GM23338 (cell line): ENCODE data around the gene GDF10. TPM values are rescaled to one million over a fixed set of nuclear protein-coding genes. Genes with fewer than 3 reads are reported as not detected.

Experiments
- ATAC-seq: fragments of 200-7000 bp; cut with Tn5 transposase; 3 replicates; pipeline ENCODE4 v1.9.1; 2020
- DNase-seq: peaks from one replicate; pipeline ENCODE4 v3.0.0-alpha.2; 2015; ENCODE audit warnings: low spot score
- H2AFZ ChIP-seq: fragments of 200-600 bp; sonication (generic); 2 replicates; pipeline ENCODE4 v1.8.0; 2016; ENCODE audit warnings: antibody characterized with exemption, mild to moderate bottlenecking, moderate library complexity
- H3F3A ChIP-seq: fragments of 200-600 bp; sonication (generic); replicated peaks from 2 replicates; pipeline ENCODE4 v1.8.0; 2017; ENCODE audit warnings: antibody characterized with exemption, mixed run types, low read depth
- H3K27ac ChIP-seq: fragments of 200-600 bp; sonication (generic); 2 replicates; pipeline ENCODE4 v1.6.1; 2016; ENCODE audit warnings: low read depth
- H3K27me3 ChIP-seq: fragments of 200-600 bp; sonication (generic); 2 replicates; pipeline ENCODE4 v1.8.0; 2016; ENCODE audit warnings: mild to moderate bottlenecking, mixed run types, moderate library complexity; ENCODE audit not compliant: insufficient read depth
- H3K36me3 ChIP-seq: fragments of 200-600 bp; sonication (generic); 2 replicates; pipeline ENCODE4 v1.8.0; 2016; ENCODE audit warnings: mild to moderate bottlenecking; ENCODE audit not compliant: insufficient read depth
- H3K4me1 ChIP-seq: fragments of 200-600 bp; sonication (generic); 2 replicates; pipeline ENCODE4 v1.8.0; 2016; ENCODE audit warnings: mild to moderate bottlenecking, moderate library complexity; ENCODE audit not compliant: insufficient read depth
- H3K4me2 ChIP-seq: fragments of 200-600 bp; sonication (generic); 2 replicates; pipeline ENCODE4 v1.7.1; 2017; ENCODE audit warnings: mixed run types
- H3K4me3 ChIP-seq: fragments of 200-600 bp; sonication (generic); 2 replicates; pipeline ENCODE4 v1.6.1; 2016; ENCODE audit warnings: mixed run types
- H3K79me2 ChIP-seq: fragments of 200-600 bp; sonication (generic); replicated peaks from 2 replicates; pipeline ENCODE4 v1.8.0; 2017; ENCODE audit warnings: mild to moderate bottlenecking; ENCODE audit not compliant: insufficient read depth
- H3K9me2 ChIP-seq: fragments of 200-600 bp; sonication (generic); 2 replicates; pipeline ENCODE4 v1.8.0; 2017; ENCODE audit not compliant: insufficient read depth
- H4K20me1 ChIP-seq: fragments of 200-600 bp; sonication (generic); replicated peaks from 2 replicates; pipeline ENCODE4 v1.8.0; 2017; ENCODE audit warnings: mild to moderate bottlenecking; ENCODE audit not compliant: insufficient read depth
- H3K27ac Mint-ChIP-seq: 2 replicates; pipeline ENCODE4 v1.8.0; 2020; ENCODE audit warnings: inconsistent platforms, mild to moderate bottlenecking, moderate library complexity, mixed read lengths
- H3K27me3 Mint-ChIP-seq: 3 replicates; pipeline ENCODE4 v1.8.0; 2022; ENCODE audit warnings: low read depth, mild to moderate bottlenecking, moderate library complexity, mixed read lengths, inconsistent platforms; ENCODE audit not compliant: insufficient read depth, poor library complexity
- H3K36me3 Mint-ChIP-seq: 3 replicates; pipeline ENCODE4 v1.8.0; 2021; ENCODE audit warnings: low read depth, mild to moderate bottlenecking, inconsistent platforms, moderate library complexity, mixed read lengths
- H3K4me1 Mint-ChIP-seq: 3 replicates; pipeline ENCODE4 v1.8.0; 2020; ENCODE audit warnings: mild to moderate bottlenecking, inconsistent platforms, mixed read lengths
- H3K4me3 Mint-ChIP-seq: 3 replicates; pipeline ENCODE4 v1.8.0; 2021; ENCODE audit warnings: moderate library complexity, mild to moderate bottlenecking, inconsistent platforms, mixed read lengths
- H3K9me3 Mint-ChIP-seq: 3 replicates; pipeline ENCODE4 v1.8.0; 2020; ENCODE audit warnings: moderate library complexity, mild to moderate bottlenecking, inconsistent platforms, mixed read lengths
- CREB1 ChIP-seq: fragments of 250-450 bp; sonication (Bioruptor Pico); IDR thresholded peaks from 2 replicates; pipeline ENCODE4 v1.5.0; 2020; ENCODE audit warnings: low read depth, mild to moderate bottlenecking, moderate library complexity
- EZH2 ChIP-seq: fragments of 200-600 bp; sonication (generic); IDR thresholded peaks from one replicate; pipeline ENCODE4 v1.8.0; 2017; ENCODE audit warnings: antibody characterized with exemption, mild to moderate bottlenecking, low read depth; ENCODE audit not compliant: unreplicated experiment
- EZH2phosphoT487 ChIP-seq: fragments of 200-600 bp; sonication (generic); IDR thresholded peaks from one replicate; pipeline ENCODE4 v1.8.1; 2018; ENCODE audit warnings: antibody characterized with exemption; ENCODE audit not compliant: unreplicated experiment
- JUNB ChIP-seq: IDR thresholded peaks from one replicate; pipeline ENCODE4 v1.6.1; 2016; ENCODE audit warnings: antibody characterized with exemption; ENCODE audit not compliant: unreplicated experiment
- NANOG ChIP-seq: IDR thresholded peaks from 2 replicates; pipeline ENCODE4 v1.6.1; 2016; ENCODE audit warnings: antibody characterized with exemption, borderline replicate concordance
- POLR2AphosphoS5 ChIP-seq: IDR thresholded peaks from 2 replicates; pipeline ENCODE4 v1.6.1; 2016; ENCODE audit warnings: antibody characterized with exemption, low read depth
- REST ChIP-seq: IDR thresholded peaks from one replicate; pipeline ENCODE4 v1.6.1; 2018; ENCODE audit warnings: antibody characterized with exemption; ENCODE audit not compliant: unreplicated experiment
- STAT1 ChIP-seq: IDR thresholded peaks from one replicate; pipeline ENCODE4 v1.6.1; 2016; ENCODE audit warnings: antibody characterized with exemption; ENCODE audit not compliant: unreplicated experiment
- ZNF114 ChIP-seq: fragments of 250-450 bp; sonication (Bioruptor Pico); IDR thresholded peaks from 2 replicates; pipeline ENCODE4 v1.5.0; 2020; ENCODE audit warnings: mild to moderate bottlenecking, moderate library complexity
- ZNF331 ChIP-seq: fragments of 250-450 bp; sonication (Bioruptor Pico); IDR thresholded peaks from 2 replicates; pipeline ENCODE4 v1.5.0; 2020; ENCODE audit warnings: low read depth, mild to moderate bottlenecking, moderate library complexity
- ZNF462 ChIP-seq: fragments of 250-450 bp; sonication (Bioruptor Pico); IDR thresholded peaks from 2 replicates; pipeline ENCODE4 v1.5.0; 2020; ENCODE audit warnings: mild to moderate bottlenecking, moderate library complexity
- polyA plus RNA-seq: library from polyadenylated mRNA; unstranded; fragments of >200 nt; fragmentation: Nextera tagmentation; extraction: Ambion mirVana; gene quantifications from 2 replicates; pipeline ENCODE4 v1.2.1, GENCODE V29; 2016
- total RNA-seq: library from RNA; depleted of rRNA; stranded (reverse); fragments of >200 nt; shearing (Covaris generic); gene quantifications from 2 replicates; pipeline ENCODE4 v1.2.3, GENCODE V29; 2014
- TF ChIP-seq, protein P1 (sequence below), 2 experiments: fragments of 200-600 bp in 1 of 2; sonication (generic) in 1 of 2; conservative IDR thresholded peaks; 2 replicates each; pipeline versions ENCODE4 v1.5.1 to v1.6.1; 2016 to 2017; ENCODE audit warnings: antibody characterized with exemption in 2 of 2, low read depth in 2 of 2, mild to moderate bottlenecking in 2 of 2, moderate library complexity in 1 of 2

Gene GDF10
- total and polyA plus RNA-seq, 2 experiments from 2014 or later = 0.21 TPM; not detected in 1

DNA sequence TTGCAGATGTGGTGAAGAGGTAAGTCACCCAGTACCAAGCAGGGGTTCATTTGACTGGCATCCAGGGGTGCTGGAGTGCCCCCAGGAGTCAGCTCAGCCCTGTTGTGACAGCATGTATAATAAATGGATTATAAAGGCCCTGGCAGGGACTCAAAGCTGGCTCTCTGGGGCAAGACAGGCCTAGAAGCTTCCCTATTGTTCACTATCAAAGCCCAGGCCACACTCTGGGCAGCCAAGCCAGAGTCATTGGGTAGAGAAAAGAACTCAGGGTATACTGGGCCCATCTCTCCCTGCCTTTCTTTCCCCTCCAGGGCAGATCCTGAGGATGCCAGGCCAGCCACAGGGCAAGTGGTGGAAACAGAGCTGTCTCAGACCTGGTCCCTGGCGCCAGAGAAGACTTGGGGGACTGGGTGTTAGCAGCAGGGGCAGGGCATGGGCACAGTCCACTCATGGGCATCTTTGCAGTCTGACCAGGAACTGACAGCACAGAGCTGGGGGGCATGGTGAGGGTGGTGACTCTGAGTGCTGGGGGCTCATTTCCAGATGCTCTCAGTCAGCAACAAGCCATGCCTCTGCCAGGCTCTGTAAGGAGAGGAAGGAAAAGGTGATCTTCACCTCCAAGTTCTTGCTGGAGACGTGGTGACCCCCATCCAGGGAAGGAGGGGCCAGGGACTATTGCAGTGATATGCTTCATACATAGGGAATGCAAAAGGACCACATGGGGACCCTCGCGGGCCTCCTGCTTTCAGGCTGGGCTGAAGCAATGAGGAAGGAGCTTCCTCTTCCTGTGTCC, 59.8 kb downstream of the GDF10 start (continued):
- TF ChIP-seq EZH2 = no peak
- no peak for TF ChIP-seq ZNF462 (CRISPR knock-in tag)

GRCh38 chr10:47360419-47361040, 60.5 kb downstream of the GDF10 start:
- Mint-ChIP-seq H3K36me3 (no peaks in the 10 kb centered on the region), H3K4me3 (no peak overlapping the region), H3K27me3 (peaks cover 5% of the 10 kb centered on the region), H3K4me1 (peaks cover 15% of the 10 kb centered on the region), H3K9me3 (no peaks in the 10 kb centered on the region), H3K27ac (no peak overlapping the region)
- H4K20me1 ChIP-seq = no peaks in the 10 kb centered on the region
- no peak overlapping the region for H3K27ac ChIP-seq
- ATAC-seq (no peak), DNase-seq (no peak)
- H3K4me2 ChIP-seq = no peak overlapping the region
- H3K9me2 ChIP-seq = no peaks in the 10 kb centered on the region
- H3K27me3 ChIP-seq = no peaks in the 10 kb centered on the region
- H3K4me3 ChIP-seq = no peak overlapping the region
- H3K36me3 ChIP-seq = no peaks in the 10 kb centered on the region
- H2AFZ ChIP-seq = no peak overlapping the region
- no peaks in the 10 kb centered on the region for H3K4me1 ChIP-seq
- no peaks in the 10 kb centered on the region for H3F3A ChIP-seq
- H3K79me2 ChIP-seq = no peaks in the 10 kb centered on the region
- TF ChIP-seq CREB1 (no peak), ZNF331 (no peak), EZH2phosphoT487 (no peak), ZNF114 (CRISPR knock-in tag) (no peak), POLR2AphosphoS5 (no peak), STAT1 (no peak), JUNB (no peak), NANOG (no peak), REST (no peak)
- TF ChIP-seq, protein P1, sequence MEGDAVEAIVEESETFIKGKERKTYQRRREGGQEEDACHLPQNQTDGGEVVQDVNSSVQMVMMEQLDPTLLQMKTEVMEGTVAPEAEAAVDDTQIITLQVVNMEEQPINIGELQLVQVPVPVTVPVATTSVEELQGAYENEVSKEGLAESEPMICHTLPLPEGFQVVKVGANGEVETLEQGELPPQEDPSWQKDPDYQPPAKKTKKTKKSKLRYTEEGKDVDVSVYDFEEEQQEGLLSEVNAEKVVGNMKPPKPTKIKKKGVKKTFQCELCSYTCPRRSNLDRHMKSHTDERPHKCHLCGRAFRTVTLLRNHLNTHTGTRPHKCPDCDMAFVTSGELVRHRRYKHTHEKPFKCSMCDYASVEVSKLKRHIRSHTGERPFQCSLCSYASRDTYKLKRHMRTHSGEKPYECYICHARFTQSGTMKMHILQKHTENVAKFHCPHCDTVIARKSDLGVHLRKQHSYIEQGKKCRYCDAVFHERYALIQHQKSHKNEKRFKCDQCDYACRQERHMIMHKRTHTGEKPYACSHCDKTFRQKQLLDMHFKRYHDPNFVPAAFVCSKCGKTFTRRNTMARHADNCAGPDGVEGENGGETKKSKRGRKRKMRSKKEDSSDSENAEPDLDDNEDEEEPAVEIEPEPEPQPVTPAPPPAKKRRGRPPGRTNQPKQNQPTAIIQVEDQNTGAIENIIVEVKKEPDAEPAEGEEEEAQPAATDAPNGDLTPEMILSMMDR (conservative IDR thresholded peaks at IDR 0.05; ENCODE audit: low read depth in 2 of 2) = no peak
